ENCODE data around the gene NIN.
A peak's percentile ranks its signal among the peaks of the same experiment; 100 is the strongest.
"Not testable (repeated sequence)": the region's sequence is repeated elsewhere in the genome, so short reads cannot be mapped to it uniquely, and the experiment has no call there.

Gene NIN

DNA sequence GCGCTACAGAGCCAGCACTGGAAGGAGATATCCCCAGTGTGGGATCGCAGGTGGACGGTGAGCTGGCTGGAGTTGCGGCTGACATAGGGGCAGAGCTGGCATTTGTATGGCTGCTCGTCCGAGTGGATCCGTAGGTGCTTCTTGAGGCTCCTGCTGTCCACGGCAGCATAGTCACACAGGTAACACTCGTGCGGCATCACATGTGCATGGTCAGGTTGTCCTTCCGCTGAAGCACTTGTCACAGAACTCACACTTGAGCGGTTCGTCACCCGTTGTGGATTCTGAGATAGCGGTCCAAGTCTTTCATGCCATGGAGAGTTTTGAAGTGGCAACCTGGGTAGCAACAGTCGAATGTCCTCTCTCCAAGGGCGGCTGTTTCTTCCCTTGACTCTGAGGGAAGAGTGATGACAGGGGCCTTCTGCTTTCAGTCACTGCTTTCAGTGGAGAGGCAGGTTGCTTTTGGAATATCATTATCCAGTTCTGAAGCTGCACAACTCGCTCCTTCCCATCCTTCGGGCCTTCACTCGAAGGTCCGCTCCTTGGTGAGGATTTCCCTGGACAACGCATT lies 125.9 kb downstream of the NIN start:
- DNase-seq = no peak

DNA sequence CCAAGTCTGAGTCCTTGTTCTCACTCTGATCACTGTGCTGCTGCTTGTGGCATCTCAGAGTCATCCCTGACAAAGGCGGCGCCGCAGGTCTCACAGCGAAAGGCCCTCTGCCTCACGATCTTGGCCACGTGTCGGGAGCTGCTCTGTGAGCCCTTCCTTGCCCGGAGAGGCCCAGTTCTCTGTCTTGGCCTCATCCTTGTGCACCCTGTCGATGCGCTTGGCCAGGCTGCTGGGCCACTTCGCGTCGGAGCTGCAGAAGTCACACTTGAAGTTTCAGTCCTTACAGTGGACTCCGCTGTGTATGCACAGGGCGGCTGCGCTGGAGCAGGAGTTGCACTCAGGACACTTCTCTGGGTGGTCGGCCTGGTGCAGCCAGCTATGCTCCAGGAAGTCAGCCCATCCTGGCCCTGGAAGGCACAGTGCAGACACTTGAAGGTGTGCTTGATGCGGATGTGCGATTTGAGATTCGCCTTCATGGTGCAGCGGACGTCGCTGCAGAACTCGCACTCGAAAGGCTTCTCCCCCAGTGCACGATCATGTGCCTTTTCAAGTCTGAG lies 126.4 kb downstream of the NIN start:
- DNase-seq = no peak

DNA sequence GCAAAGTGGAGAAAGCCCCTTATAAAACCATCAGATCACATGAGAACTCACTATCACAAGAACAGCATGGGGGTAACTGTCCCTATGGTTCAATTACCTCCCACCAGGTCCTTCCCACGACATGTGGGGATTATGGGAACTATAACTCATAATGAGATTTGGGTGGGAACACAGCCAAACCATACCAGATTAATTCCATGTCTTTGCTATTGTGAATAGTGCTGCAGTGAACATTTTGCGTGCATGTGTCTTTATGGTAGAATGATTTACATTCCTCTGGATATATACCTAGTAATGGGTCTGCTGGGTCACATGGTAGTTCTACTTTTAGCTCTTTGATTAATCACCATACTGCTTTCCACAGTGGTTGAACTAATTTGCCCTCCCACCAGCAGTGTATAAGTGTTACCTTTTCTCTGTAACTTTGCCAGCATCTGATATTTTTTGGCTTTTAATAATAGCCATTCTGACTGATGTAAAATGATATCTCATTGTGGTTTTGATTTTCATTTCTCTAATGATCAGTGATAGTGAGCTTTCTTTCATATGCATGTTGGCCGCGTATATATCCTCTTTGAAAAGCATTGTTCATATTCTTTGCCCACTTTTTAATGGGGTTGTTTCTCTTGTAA lies 133.2 kb downstream of the NIN start:
- no peak for DNase-seq

DNA sequence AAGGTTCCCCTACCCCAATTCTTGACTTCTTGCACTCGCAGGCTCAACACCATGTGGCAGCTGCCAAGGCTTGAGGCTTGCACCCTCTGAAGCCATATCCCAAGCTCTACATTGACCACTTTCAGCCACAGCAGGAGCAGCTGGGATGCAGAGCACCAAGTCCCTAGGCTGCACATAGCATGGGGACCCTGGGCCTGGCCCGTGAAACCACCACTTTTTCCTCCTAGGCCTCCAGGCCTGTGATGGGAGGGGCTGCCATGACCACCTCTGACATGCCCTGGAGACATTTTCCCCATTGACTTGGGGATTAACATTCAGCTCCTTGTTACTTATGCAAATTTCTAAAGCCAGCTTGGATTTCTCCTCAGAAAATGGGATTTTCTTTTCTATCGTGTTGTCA lies 136.7 kb downstream of the NIN start:
- DNase-seq = not testable (repeated sequence)

DNA sequence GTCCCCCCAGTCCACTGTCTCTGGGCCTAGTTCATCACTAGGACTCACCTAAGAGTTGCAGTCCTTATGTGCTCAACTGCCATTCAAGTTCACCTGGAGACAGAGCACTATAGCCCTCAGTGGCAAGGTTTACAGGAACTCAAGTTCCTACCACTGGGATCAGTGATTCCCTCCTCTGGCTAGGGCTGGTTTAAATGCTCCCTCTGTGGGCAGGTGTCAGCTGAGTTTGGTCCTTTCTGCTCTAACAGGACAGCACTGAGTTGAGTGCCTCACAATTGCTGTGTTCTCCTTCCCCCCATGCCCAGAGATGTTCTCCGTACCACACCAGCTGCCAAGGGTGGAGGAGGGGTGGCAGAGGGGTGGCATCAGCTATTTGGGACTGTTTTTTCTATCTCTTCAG lies 142.1 kb downstream of the NIN start:
- DNase-seq = no peak

DNA sequence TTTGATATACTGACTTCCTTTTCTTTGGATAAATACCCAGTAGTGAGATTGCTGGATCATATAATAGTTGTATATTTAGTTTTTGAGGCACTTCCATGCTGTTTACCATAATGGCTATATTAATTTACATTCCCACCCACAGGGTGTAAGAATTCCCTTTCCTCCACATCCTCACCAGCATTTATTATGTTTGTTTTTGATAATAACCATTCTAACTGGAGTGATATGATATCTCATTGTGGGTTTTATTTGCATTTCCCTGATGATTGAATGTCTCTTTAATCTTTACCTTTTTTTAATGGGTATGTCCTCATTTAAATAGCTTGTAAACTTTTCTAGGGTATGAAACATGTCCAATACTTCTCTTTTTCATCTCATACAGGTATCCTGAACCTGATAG lies 151.3 kb downstream of the NIN start:
- no peak for DNase-seq

DNA sequence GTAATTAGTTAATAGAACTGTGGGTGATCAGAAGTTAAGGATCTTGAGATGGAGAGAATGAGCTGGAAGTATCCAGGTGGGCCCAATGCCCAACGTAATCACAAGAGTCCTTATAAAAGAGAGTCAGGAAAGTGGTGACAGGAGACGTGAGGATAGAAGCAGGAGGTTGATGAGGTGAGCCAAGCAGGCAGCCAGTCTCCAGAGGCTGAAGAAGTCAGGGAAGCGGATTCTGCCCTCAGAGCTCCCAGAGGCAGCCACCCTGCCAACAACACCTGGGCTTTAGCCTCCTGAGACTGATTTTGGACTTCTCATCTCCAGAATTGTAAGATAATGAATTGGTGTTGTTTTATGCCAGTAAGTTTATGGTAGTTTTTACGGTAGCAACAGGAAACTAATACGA lies 152.8 kb downstream of the NIN start:
- peak; percentile 19 for DNase-seq

DNA sequence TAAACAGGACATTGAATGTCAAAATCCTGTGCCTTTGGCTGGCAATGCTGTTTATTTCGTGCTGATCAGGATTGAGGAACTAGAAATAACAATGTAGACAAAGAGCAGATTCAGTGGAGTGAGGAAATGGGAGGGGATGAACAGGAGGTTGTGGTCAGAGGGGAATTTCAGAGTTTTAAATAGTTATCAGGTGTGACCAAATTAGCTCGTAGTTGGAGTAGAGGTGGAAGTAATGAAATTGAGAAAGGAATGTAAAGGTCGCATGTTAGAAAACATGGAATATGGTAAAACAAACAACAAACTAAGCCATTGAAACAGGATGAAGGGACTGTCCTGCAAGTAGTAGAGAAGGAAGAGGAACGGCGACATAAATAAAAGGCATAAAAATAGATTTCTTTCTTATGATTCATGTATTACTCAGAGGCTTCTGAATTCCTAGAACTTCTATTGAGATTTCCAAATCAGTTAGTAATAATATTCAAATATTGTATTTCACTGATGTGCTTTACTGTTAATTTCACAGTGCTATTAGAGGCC lies 153.4 kb downstream of the NIN start:
- DNase-seq = no peak

DNA sequence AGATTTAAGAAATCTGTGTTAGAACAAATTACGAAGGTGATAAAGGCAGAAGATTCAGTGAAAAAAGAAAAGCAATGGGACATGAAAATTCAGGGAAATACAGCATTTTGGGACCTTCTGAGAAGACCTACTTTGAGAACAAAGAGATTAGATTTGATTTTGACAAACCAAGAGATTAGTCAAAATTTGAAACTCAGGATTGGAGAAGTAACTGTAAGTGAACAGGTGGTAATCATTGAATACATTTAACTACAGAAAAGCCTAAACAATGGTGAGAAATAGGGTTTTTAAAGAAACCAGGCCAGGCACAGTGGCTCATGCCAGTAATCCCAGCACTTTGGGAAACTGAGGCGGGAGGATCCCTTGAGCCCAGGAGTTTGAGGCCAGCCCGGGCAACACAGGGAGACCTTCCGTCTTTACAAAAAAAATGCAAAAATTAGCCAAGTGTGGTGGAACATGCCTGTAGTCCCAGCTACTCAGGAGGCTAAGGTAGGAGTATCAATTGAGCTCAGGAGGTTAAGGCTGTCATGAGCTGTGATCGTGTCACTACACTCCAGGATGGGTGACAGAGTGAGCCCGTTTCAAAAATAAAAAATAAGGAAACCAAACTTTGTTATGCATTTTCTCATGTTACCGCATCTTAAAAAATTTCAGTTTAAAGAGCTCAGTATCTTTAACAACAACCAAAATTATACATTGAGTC lies 154.0 kb downstream of the NIN start:
- no peak for DNase-seq

DNA sequence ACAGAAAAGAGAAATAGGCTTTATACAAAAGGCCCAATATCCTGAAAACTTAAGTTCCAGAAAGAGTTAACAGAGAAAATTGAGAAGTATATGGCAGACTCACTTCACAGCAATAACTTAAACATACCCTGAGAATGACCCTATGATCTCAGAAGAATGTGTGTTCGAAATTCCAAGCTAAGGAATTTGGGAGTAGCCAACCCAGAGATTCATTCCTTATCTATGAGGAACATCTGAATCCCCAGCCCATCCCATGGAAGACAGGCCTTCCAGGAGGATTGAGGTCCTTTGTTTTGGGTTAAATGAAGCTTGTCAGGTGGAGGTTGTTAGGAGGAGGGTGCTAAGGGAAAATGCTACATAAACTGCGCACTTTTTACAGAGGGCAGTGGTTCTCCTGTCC lies 155.4 kb downstream of the NIN start:
- DNase-seq = no peak

DNA sequence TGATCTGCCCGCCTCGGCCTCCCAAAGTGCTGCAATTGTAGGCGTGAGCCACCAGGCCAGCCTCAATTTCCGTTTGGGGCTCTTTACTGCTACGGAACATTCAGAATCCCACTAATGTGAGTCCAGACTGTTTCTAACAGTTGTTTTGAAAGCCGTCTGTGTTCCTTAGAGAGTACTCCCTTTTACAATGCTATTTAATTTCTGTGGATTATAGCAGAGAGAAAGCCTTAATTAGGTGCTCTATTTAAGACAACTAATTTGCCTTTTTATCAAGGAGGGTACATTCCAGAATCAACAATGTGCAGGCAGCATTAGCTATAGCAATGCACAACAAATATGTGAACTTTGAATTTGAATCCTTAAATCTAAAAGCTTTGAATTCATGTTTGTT lies 160.1 kb downstream of the NIN start:
- DNase-seq = no peak

DNA sequence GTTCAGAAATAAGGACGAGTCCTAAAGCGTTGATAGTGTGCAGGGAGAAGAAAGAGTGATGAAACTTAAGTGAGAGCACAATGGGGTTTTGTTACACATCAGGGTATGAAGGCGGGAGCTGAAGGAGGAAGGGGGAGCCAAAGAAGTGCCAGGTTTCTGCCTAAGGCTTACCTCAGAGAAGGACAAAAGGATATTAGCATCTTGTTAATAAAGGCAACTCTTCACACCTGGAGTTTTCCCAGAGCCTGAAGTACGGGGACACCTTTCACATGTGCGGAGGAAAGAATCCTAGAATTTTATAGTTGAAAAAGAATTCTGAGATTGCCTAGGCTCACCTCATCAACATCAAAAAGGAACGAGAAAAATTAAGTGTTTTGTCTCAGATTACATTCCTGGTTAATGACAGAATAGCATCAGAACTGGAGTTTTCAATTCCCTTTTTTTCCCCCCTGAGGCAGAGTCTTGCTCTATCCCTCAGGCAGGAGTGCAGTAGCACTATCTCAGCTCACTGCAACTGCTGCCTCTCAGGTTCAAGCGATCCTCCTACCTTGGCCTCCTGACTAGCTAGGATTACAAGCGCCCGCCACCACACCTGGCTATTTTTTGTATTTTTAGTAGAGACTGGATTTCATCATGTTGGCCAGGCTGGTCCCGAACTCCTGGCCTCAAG lies 160.6 kb downstream of the NIN start:
- DNase-seq = no peak
